Measurements from ENCODE around the gene DSCAML1. TPM values are rescaled to one million over a fixed set of nuclear protein-coding genes. Genes with fewer than 3 reads are reported as not detected.

Gene DSCAML1
- total and polyA plus RNA-seq, 10 of the 15 experiments (the other 5 are each of a cell fraction or from before 2014, with no cell fraction given), result 0.03 to 0.18 (median 0.06) TPM; not detected in 1

DNA sequence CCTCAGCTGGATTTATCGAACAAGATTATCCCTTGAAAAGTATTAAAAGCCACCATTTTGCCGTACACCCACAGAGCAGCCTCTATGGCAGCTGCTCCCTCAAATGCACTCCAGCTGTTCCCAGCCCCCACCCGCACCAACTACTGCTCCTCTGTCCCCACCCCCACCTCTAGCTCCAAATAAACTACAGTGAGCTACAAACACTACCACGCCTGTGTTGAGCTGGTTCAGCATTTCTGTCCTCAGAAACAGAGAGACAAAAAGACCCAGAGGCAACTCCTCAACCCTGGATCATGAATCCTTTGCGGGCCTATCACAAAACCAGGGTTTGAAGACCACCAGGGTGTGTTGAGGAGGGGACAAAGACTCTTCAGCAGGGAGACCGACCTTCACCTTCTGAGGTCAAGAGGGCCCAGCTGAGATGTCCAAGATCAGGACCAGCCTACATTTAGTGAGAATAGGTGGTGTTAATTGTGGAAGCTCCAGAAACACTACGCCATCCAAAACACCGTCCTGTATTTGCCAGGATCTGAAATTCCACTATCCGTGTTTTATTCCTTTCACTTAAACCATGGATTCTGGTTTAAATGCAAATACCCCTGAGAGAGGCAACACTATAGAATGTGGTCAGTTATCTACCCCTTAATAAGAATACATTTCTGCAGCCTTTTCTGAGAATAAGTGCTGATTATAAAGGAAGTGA is 195.9 kb downstream of the DSCAML1 start (continued):
- TF ChIP-seq ETV6 (conservative IDR thresholded peaks at IDR 0.05 in 1 of 2, IDR thresholded peaks at IDR 0.05 in 1 of 2; ENCODE audit: borderline replicate concordance in 1 of 2, low read depth in 1 of 2), result no peak
- no peak for TF ChIP-seq CBX5 (IDR thresholded peaks at IDR 0.05; ENCODE audit: low read depth)

DNA sequence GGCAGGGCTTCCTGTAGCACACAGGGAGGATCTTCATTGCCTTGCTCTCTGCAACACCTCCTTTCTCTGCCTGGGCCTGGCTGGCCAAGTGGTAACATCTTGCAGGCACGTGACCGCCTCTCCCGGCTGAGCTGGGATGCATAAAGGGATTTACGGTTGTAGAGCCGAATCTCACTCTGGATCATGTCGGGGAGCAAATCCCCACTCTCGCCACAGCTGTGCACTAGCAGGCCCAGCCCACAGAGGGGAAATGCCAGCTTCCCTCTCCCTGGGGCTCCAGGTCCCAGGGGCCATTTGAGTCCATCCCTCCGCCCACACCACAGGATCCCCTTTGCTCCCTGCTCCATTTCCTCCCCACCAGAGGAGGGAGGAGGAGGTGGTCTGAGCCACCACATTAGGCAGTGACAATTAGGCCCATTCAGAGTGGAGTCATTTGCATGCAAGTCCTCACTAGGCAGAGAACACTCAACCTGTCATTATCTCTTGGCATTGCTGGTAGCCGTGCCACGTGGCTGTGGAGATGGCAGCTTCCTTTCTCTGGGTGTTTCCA is 196.7 kb downstream of the DSCAML1 start:
- no peak overlapping the region for H3K9ac ChIP-seq (ENCODE audit: control insufficient read depth, insufficient read depth, low read length)
- no peak overlapping the region for H3K4me2 ChIP-seq (ENCODE audit: control insufficient read depth, insufficient read depth)
- TF ChIP-seq RAD21 (IDR thresholded peaks at IDR 0.05; ENCODE audit: insufficient read depth, low read depth, low read length) (no peak), SREBF1 (IDR thresholded peaks at IDR 0.05; ENCODE audit: low read length) (no peak), CBFB (IDR thresholded peaks at IDR 0.05; ENCODE audit: low read depth) (no peak), TCF7 (IDR thresholded peaks at IDR 0.05; ENCODE audit: borderline replicate concordance) (no peak), FOS (IDR thresholded peaks at IDR 0.05; ENCODE audit: borderline replicate concordance, extremely low read depth, insufficient read length) (no peak), PAX8 (IDR thresholded peaks at IDR 0.05) (no peak), SUPT20H (IDR thresholded peaks at IDR 0.05; ENCODE audit: borderline replicate concordance, control insufficient read depth, low read depth, low read length) (no peak), SMARCA5 (IDR thresholded peaks at IDR 0.05) (no peak), EZH2 (IDR thresholded peaks at IDR 0.05; ENCODE audit: borderline replicate concordance, control insufficient read depth, low read depth, low read length) (no peak), CREM (IDR thresholded peaks at IDR 0.05; ENCODE audit: low read depth) (no peak), TARDBP (IDR thresholded peaks at IDR 0.05; ENCODE audit: borderline replicate concordance) (no peak), SREBF2 (IDR thresholded peaks at IDR 0.05; ENCODE audit: low read length) (no peak), SIN3A (IDR thresholded peaks at IDR 0.05; ENCODE audit: low read depth, low read length) (no peak), YY1 (IDR thresholded peaks at IDR 0.05; ENCODE audit: low read depth, low read length) (no peak), ZNF274 (IDR thresholded peaks at IDR 0.05; ENCODE audit: insufficient read depth, insufficient read length) (no peak)
- TF ChIP-seq, protein P1, sequence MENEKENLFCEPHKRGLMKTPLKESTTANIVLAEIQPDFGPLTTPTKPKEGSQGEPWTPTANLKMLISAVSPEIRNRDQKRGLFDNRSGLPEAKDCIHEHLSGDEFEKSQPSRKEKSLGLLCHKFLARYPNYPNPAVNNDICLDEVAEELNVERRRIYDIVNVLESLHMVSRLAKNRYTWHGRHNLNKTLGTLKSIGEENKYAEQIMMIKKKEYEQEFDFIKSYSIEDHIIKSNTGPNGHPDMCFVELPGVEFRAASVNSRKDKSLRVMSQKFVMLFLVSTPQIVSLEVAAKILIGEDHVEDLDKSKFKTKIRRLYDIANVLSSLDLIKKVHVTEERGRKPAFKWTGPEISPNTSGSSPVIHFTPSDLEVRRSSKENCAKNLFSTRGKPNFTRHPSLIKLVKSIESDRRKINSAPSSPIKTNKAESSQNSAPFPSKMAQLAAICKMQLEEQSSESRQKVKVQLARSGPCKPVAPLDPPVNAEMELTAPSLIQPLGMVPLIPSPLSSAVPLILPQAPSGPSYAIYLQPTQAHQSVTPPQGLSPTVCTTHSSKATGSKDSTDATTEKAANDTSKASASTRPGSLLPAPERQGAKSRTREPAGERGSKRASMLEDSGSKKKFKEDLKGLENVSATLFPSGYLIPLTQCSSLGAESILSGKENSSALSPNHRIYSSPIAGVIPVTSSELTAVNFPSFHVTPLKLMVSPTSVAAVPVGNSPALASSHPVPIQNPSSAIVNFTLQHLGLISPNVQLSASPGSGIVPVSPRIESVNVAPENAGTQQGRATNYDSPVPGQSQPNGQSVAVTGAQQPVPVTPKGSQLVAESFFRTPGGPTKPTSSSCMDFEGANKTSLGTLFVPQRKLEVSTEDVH (IDR thresholded peaks at IDR 0.05; ENCODE audit: low read depth, partially characterized antibody), result no peak
- TF ChIP-seq, protein P2, sequence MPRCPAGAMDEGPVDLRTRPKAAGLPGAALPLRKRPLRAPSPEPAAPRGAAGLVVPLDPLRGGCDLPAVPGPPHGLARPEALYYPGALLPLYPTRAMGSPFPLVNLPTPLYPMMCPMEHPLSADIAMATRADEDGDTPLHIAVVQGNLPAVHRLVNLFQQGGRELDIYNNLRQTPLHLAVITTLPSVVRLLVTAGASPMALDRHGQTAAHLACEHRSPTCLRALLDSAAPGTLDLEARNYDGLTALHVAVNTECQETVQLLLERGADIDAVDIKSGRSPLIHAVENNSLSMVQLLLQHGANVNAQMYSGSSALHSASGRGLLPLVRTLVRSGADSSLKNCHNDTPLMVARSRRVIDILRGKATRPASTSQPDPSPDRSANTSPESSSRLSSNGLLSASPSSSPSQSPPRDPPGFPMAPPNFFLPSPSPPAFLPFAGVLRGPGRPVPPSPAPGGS (IDR thresholded peaks at IDR 0.05; ENCODE audit: borderline replicate concordance, insufficient read depth, low read depth, low read length, poor library complexity, severe bottlenecking), result no peak
- intact Hi-C loops (cut with micrococcal nuclease; ENCODE audit: unreplicated experiment) (no loop called here), in situ Hi-C loops (cut with MboI) (no loop called here)
- ChIA-PET RAD21 (ENCODE audit: unreplicated experiment) (interaction anchor here (1.0 kb wide), 1 partner anchor 175 kb away, joined by 4 read pairs; no protein-coding TSS in a partner anchor), POLR2A (interaction anchor here (0.6 kb wide), 1 partner anchor 380 kb away, joined by 3 read pairs; no protein-coding TSS in a partner anchor), CTCF (interaction anchor here (1.0 to 1.7 kb wide), 4 partner anchors 9 to 217 kb away, joined by 3 to 4 read pairs (median 4); no protein-coding TSS in a partner anchor), SMC1A (ENCODE audit: uncharacterized antibody, unreplicated experiment) (no interaction called here)
- H3K27me3 ChIP-seq (replicated peaks in 1 of 2; ENCODE audit: control insufficient read depth in 2 of 2, insufficient read depth in 2 of 2, low read length in 1 of 2), result peaks cover 0 to 1% of the 10 kb centered on the region in 2 experiments; a peak in 3 of 4 replicates
- BruUV-seq (replicated peaks), result no TSS peak
- H3K4me3 ChIP-seq, result no peak overlapping the region
- no peaks in the 10 kb centered on the region; the same call in 1 of the 2 replicates for H3K4me1 ChIP-seq (ENCODE audit: control insufficient read depth, insufficient read depth, low read length)
- DNase-seq (ENCODE audit: low read depth, low spot score) (no peak), FAIRE-seq (no peak), ATAC-seq (no peak)
- H3K9me3 ChIP-seq (replicated peaks; ENCODE audit: control insufficient read depth, insufficient read depth, low read length), result no peaks in the 10 kb centered on the region
- no peaks in the 10 kb centered on the region for H3K36me3 ChIP-seq (ENCODE audit: control insufficient read depth in 2 of 2, insufficient read depth in 2 of 2, low read length in 1 of 2)
- no peaks in the 10 kb centered on the region for H3K79me2 ChIP-seq (ENCODE audit: control insufficient read depth, insufficient read depth, low read length)
- no peaks in the 10 kb centered on the region for H4K20me1 ChIP-seq (ENCODE audit: control insufficient read depth, insufficient read depth)
- no peak overlapping the region for H2AFZ ChIP-seq (ENCODE audit: control insufficient read depth, low read depth, low read length)
- H3K27ac ChIP-seq (ENCODE audit: control insufficient read depth, insufficient read depth), result no peak overlapping the region
- WGBS (ENCODE audit: insufficient coverage, insufficient replicate concordance, low lambda C conversion rate, missing lambda C conversion rate), result 41% methylated on average over 10 of the region's 10 CpGs

All from GM12878 (cell line).